MM.1S (cell line): ENCODE measurements around the gene TANGO2.

Source experiments
- CTCF ChIP-seq: fragments of 300-600 bp; sonication (generic); IDR thresholded peaks from 2 replicates; pipeline ENCODE4 v1.5.1; 2016; ENCODE audit warnings: antibody characterized with exemption, low read length, mixed read lengths
- EZH2 ChIP-seq: fragments of 300-600 bp; sonication (generic); optimal IDR thresholded peaks from 2 replicates; pipeline ENCODE3; 2017; ENCODE audit warnings: low read depth, mild to moderate bottlenecking, antibody characterized with exemption, low read length, mixed read lengths

- no peak for TF ChIP-seq CTCF
- TF ChIP-seq EZH2, result no peak
These were observed 13.2 kb downstream of the TANGO2 start for GRCh38 chr22:20034143-20034542.
